GM21367 (cell line): ENCODE measurements around the gene TRAPPC5.

ENCODE experiments used
- ATAC-seq: cut with Tn5 transposase; IDR thresholded peaks from one replicate; pipeline ENCODE4 v1.9.1; 2021; ENCODE audit not compliant: unreplicated experiment

The TRAPPC5 gene

DNA sequence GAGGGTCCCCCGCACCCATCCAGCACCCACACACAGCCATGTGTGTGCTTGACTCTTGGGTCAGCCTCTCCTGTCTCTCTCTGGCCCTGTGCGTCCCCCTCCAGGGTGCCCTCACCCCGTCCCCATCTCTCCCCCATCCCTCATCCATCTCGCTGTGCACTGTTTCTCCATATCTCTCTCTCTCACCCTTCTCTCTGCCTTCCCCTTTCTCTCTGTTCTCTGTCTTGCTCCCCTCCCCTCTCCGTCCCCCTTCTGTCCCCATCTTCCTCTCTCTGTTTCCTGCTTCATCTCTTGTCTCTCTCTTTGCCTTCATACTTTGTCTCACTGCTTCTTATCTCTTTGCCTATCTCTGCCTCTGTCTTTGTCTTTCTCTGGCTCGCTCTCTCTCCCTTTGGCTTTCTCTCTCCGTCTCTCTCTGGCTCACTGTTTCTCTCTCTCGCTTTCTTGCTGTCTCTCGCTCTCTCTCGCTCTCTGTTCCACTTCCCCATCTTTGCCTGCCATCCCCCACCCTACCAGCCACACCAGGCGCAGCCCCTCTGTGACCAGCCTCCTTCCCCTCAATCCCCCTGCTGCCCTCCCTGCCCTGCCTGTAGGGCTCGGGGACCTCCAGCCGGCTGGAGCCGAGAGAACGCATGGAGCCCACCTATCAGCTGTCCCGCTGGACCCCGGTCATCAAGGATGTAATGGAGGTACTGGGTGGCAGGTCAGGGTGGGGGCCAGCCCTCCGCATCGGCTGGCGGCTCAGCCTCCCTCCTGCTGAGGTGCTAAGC, 34.8 kb upstream of the TRAPPC5 start:
- no peak for ATAC-seq

DNA sequence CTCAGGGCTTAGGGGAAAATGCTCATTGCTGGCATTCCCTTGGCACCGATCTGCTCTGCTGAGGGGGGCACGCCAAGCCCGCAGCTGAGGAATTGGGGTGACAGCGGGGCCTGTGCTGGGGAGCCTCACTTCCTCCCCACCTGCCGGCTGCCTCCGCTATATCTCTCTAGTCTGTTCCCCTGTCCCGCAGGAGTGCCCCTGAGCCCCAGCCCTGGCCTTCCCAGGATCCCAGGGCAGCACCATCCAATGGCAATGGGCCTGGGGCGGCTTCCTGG, 34.3 kb upstream of the TRAPPC5 start:
- ATAC-seq = no peak

DNA sequence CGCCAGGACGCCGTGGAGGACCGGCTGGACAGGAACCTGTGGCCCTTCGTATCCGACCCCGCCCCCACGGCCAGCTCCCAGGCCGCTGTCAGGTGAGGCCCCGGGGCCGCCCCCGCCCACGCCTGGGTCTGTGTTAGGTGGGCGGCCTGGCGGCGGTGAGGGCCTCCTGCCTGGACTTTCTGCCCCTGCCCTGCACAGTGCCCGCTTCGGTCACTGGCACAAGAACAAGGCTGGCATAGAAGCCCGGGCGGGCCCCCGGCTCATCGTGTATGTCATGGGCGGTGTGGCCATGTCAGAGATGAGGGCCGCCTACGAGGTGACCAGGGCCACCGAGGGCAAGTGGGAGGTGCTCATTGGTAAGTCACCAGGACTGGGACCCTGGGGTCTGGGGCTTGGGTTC, 33.5 kb upstream of the TRAPPC5 start:
- ATAC-seq = no peak

DNA sequence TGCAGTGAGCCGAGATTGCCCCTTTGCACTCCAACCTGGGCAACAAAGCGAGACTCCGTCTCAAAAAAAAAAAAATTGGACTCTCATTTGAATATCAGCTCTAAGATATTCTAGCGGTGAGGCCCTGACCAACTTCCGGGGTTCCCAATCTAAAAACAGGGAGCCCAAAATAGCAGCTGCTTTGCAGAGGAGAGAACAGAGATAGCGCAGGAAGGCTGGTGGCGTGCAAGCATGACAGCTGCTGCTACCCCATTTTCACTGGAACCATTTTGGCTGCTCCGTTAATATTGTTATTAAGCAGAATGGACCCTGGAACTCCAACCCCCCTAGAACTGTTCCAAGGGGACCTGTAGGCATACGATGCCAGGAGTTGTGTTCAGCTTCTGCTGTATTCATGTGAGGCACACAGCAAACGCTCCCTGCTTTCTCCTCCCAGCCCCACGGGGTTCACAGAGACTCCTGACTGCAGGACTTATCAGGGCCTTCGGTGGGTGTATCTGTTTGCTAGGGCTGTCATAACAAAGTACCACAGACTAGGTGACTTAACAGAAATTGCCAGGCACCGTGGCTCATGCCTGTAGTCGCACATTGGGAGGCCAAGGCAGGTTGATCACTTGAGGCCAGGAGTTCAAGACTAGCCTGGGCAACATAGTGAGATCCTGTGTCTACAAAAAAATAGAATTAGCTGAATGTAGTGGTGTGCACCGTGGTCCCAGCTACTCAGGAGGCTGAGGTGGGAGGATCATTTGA, 32.2 kb upstream of the TRAPPC5 start:
- no peak for ATAC-seq

DNA sequence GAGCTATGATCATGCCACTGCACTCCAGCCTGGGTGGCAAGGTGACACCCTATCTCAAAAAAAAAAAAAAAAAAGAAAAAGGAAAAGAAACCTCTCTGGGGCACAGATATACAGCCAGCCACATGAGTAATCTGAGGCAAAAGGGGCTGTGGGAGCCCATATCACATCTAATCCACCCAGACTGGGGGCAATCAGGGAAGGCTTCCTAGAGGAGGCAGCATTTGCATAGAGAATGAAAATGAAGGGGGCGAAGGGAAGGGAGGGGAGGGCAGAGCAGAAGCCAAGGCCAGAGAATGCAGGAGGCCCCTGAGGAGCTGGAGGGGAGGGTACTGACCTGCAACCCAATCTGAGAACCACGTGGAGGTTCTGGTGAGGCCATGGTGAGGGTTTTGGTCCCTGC, 30.5 kb upstream of the TRAPPC5 start:
- no peak for ATAC-seq

DNA sequence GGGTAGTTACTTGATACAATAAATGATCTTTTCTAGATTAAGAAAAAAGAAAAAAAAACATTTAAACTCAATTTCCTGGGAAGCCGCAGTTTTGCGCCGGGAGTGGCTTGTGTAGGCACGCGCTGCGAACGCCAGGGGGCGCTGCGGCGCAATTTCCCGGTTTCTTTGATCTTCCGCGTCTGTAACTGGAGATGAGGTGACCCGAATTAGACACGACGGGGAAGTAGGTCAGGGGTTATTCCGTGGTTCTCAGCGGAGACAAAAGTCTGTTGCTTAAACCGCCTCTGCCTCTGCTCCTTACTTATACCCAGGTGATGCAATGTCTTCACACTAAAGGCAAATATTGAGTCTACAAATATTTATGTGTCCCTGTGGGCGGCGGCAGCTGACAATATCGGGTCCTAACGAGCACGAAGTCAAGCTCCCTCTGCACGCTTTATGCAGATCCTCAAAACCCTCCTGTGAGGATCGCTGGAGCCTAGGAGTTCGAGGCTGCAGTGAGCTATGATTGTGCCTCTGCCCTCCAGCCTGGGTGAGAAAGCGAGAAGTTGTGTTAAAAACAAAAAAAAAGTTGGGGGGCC, 28.5 kb upstream of the TRAPPC5 start:
- ATAC-seq = no peak

DNA sequence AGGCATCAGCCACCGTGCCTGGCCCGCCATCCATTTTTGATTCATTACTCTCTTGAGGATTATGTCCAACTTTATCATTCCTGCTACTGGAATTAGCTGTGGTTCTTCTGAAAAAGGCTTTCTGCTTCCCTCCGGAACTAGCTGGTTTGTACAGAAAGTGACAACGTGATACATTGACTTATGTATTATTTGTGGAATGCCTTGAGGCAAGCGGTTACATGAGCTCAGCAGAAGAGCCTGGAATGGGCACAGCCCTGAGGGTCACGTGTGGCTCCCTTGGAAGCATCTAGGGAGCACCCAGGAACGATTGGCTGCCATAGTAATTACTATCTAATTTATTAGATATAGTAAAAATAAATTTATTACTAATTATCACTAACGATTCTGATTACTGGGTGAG, 26.2 kb upstream of the TRAPPC5 start:
- ATAC-seq = no peak

DNA sequence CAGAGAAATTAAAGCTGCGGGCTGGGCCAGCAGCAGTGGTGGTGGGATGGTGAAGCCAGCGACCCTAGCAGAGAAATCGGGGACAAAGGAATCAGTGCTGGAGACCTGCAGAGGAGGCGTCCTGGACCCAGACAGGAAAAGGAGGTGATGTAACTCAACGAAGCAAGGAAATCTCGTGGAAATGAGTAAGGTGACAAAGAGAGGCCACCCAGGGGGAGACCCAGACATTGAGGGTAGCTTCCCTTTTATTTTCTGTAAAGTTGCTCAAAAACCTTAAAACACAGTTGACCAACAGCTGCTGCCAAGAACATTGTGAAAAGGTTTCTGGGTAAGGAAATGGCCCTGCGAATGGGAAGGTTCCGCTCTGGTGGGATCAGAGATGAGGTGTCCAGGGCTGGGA, 25.1 kb upstream of the TRAPPC5 start:
- no peak for ATAC-seq

DNA sequence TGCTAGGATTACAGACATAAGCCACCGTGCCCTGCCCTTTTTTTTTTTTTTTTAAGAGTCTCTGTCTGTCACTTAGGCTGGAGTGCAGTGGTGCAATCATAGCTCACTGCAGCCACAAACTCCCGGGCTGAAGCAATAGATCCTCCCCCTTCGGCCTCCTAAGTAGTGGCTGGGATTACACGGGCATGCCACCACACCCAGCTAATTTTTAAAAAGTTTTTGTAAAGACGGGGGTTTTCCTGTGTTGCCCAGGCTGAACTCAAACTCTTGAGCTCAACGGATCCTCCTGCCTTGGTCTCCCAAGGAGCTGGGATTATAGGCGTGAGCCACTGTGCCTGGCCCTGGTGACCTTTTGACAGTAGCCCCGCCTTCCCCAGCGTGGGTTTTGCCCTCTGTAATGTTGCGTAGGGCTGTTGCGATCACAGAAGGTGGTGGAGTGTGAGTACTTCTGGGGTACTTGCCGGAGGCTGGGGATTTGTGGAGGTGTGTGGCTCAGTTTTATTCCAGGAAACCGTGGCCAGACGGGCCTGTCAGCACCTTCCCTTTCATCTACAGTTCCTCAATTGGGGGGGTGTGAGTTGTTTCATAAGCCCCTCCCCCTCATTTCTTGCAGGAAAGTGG, 23.4 kb upstream of the TRAPPC5 start:
- ATAC-seq = no peak

DNA sequence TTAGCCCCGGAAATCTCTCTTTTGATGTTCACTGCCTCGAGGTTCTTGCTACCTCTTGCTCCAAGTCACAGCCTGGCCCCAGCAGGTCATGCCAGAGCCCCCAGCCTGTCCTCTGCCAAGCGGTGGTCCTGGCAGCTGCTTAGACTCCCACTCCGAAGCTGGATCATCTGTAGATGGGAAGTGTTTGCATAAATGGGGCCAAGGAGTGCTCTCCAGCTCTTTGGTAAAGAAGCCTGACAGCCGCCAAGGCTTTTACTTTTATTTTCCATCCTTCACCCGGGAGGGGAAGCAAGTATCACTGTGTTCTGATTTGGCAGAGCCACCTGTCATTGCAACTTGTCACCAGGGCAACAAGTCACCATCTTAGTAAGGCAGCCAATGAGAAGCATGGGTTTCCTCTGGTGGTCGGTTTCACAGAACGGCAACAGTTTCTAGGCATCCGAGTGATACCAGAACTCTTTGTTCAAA, 22.4 kb upstream of the TRAPPC5 start:
- ATAC-seq = no peak

DNA sequence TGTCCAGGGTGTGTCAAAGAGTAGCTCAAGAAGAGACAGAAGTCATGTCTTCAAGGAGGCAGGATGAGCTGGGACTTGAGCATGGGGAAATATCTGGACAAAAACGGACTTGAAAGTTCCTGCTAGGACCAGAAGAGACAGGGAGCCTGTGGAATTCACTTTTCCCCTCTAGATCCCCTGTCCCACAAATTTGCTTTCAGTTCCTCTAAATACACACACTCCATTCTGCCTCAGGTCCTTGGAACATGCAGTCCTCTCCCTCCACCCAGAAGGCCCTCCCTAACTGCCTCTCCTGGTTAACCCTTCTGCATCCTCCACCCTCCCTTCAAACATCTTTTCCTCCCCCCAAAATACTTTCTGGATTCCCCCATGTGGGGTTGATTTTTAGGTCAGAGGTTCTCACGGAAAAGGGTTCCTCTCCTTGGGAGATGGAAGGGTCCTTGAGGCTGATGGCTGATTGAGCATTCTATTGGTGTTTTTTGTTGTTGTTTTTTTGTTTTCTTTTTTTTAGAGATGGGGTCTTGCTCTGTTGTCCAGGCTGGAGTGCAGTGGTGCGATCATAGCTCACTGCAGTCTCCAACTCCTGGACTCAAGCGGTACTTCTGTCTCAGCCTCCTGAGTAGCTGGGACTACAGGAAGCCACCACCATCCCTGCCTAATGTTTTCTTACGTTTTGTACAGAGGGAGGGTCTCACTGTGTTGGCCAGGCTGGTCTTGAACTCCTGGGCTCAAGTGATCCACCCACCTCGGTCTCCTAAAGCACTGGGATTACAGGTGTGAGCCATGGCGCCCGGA, 18.7 kb upstream of the TRAPPC5 start:
- no peak for ATAC-seq

DNA sequence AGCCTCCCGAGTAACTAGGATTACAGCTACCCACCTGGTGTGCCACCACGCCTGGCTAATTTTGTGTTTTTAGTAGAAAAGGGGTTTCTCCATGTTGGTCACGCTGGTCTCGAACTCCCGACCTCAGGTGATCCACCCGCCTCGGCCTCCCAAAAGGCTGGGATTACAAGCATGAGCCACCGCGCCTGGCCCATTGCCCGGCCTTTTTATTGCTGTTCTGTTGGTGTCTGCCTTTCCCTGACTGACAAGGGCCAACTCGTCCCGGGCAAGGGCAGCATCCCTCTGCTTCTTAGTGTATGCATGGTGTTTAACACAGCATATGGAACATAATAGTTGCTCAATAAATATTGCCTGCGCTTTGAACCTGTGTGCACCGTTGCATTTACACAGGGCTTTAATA, 18.0 kb upstream of the TRAPPC5 start:
- ATAC-seq = no peak

DNA sequence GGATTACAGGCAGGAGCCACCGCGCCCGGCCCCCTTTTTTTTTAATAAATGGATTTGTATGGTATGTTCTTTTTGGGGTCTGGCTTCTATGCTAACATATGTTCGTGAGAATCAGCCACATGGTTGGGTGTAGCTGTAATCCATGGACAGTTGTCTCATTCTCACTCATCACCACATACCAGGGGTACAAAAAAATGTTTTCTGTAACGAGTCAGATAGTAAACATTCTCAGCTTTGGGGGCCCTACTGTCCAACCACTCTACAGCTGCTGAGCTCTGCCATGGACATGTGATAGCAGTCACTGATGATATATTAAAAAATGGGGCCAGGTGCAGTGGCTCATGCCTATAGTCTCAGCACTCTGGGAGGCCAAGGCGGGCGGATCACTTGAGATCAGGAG, 16.9 kb upstream of the TRAPPC5 start:
- no peak for ATAC-seq

DNA sequence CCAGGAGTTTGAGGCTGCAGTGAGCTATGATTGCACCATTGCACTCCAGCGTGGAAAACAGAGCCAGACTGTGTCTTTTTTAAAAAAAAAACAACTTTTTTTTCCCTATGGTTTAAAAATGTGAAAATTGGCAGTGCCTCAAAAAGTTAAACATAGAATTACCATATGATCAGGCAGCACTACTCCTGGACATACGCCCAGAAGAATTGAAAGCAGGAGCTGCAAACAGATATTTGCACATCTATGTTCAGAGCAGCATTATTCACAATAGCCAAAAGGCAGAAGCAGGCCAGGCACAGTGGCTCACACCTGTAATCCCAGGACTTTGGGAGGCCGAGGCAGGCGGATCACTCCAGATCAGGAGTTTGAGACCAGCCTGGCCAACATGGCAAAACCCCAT, 15.6 kb upstream of the TRAPPC5 start:
- no peak for ATAC-seq

DNA sequence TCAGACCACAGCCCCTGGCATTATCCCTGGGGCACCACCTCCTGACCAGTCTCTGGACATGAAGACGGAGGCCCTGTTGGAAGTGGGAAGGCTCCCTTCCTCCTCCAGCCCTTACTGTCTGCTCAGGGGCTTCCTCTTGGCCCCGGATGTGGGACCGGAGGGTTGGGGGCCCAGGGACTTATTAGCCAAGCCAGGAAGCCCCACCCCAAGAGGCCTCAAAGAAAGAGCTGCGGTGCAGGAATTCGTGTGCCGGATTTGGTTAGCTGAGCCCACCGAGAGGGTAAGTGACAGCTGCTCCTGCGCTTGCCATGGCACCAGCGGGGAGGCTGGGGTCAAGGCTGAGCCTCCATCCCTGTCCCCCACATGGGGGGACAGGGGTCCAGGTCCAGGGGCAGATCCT, 11.8 kb upstream of the TRAPPC5 start, which contains the start of gene RETN:
Gene RETN, plus strand, starts transcription at position 208 of the 400 bp plus-strand sequence. CDS start 278 bp downstream, outside the sequence.
- ATAC-seq = no peak

DNA sequence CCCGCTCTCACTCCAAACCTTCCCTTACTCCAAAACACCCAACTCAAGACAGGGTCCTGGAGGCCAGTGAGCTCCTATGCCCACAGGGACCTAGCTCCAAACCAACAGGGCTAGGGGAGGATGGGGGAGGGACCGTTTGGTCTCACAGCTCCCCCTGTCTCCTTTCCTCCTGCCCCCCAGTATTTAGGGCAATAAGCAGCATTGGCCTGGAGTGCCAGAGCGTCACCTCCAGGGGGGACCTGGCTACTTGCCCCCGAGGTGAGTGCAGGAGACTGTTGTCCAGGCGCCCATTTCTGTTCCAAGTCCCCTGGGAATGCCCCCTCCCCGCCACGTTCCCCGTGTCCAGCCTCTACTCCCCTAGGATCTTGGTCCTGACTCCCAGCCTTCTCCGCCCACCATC, 11.0 kb upstream of the TRAPPC5 start:
- ATAC-seq = no peak

DNA sequence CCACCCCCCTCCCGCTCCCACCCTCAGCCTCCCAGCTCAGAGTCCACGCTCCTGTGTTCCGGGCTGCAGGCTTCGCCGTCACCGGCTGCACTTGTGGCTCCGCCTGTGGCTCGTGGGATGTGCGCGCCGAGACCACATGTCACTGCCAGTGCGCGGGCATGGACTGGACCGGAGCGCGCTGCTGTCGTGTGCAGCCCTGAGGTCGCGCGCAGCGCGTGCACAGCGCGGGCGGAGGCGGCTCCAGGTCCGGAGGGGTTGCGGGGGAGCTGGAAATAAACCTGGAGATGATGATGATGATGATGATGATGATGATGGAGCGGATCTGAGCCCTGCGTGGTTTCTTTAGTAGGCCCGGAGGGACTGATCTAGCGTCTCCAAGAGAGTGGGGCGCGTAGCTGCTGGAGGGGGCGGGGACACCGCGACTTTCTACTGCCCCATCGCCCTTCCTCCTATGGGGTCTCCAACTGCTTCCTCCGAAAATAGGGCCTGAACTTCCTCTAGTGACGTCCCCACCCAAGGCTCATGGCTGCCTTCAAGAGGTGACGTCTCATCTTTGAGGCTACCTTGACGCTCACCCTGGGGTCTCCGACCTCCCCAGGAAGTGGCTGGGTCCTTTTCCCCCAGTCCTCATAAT, 10.4 kb upstream of the TRAPPC5 start:
- ATAC-seq = no peak

DNA sequence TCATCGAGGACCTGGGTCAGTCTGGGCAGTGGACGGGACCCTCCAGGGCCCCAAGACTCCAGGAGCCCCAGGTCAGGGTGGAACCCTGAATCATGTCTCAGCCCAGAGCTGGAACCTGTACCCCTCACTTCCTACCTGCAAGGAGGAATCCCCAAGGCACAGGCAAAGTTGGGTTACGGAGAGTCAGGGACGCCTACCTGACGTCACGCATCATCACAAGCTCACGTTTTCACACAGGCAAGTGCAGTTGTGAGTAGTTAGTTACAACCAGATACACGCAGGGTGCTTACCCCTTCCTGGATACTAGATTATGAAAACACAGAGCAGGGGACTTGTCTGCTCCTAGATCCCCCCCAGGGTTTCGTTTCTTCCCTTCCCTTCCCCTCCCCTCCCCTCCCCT, 9.8 kb upstream of the TRAPPC5 start:
- no peak for ATAC-seq

DNA sequence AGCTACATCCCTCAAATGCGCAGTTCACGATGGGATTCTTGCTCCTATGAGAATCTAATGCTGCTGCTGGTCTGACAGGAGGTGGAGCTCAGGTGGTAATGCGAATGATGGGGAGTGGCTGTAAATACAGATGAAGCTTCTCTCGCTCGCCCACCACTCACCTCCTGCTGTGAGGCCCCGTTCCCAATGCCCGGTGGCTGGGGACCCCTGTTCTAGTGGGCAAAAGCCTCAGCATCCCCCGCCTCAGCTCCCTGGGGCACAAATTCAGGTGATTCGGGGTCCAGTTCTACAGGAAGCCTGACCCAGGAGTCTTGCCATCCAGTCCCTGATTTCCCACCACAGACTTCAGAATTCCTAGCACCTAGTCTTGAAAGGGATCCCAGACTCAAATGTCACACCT, 8.1 kb upstream of the TRAPPC5 start:
- no peak for ATAC-seq
